ENCODE data around the gene LY6G6C. TPM values are rescaled to one million over a fixed set of nuclear protein-coding genes. Genes with fewer than 3 reads are reported as not detected.

Gene LY6G6C
- total RNA-seq, 4 donors from 2014 or later = 0.53 to 14.6 (median 2.4) TPM

DNA sequence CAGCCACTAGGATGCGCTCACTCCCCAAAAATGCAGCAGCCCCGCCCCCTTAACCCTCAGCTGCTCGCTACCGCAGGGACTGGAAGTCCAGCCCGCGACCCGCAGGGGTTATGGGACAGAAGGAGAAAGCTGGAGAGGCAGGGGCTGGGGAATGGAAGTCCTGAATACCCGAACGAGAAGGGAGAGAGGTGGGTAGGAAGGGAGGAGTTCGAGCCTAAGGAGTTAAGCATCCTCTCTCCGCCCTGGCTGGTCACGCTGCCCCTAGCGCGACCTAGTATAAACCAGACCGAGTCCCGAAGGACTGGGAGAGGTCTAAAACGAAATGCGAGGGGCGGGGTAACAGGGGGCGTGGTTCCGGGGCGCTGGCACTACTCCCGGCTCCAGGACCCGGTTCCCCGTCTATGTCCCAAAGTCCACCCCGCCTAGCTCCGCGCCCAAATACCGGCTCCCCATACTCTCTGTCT, 8.0 kb upstream of the LY6G6C start:
- H3K9me3 ChIP-seq = no peaks in the 10 kb centered on the region
- H3K27me3 ChIP-seq = no peaks in the 10 kb centered on the region
- TF ChIP-seq, protein P1, sequence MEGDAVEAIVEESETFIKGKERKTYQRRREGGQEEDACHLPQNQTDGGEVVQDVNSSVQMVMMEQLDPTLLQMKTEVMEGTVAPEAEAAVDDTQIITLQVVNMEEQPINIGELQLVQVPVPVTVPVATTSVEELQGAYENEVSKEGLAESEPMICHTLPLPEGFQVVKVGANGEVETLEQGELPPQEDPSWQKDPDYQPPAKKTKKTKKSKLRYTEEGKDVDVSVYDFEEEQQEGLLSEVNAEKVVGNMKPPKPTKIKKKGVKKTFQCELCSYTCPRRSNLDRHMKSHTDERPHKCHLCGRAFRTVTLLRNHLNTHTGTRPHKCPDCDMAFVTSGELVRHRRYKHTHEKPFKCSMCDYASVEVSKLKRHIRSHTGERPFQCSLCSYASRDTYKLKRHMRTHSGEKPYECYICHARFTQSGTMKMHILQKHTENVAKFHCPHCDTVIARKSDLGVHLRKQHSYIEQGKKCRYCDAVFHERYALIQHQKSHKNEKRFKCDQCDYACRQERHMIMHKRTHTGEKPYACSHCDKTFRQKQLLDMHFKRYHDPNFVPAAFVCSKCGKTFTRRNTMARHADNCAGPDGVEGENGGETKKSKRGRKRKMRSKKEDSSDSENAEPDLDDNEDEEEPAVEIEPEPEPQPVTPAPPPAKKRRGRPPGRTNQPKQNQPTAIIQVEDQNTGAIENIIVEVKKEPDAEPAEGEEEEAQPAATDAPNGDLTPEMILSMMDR (IDR thresholded peaks at IDR 0.05) = peak in 2 of 6 experiments; percentile 56 to 71
- peak in 2 of 4 donors; percentile 10 to 36 for TF ChIP-seq POLR2A (IDR thresholded peaks at IDR 0.05)
- peaks cover 27 to 67% (median 32%) of the 10 kb centered on the region in 3 donors for H3K36me3 ChIP-seq
- DNase-seq = no peak
- intact Hi-C loops (cut with DNase I) = no loop called here
- peak overlapping the region; percentile 90 to 98 (median 96) for H3K27ac ChIP-seq
- 0 to 1% methylated on average over 14 to 16 of the region's 29 CpGs for WGBS, 2 donors
- H3K4me3 ChIP-seq = peak overlapping the region; percentile 68 to 91 (median 79)
- peaks cover 31 to 93% (median 39%) of the 10 kb centered on the region in 3 donors for H3K4me1 ChIP-seq

DNA sequence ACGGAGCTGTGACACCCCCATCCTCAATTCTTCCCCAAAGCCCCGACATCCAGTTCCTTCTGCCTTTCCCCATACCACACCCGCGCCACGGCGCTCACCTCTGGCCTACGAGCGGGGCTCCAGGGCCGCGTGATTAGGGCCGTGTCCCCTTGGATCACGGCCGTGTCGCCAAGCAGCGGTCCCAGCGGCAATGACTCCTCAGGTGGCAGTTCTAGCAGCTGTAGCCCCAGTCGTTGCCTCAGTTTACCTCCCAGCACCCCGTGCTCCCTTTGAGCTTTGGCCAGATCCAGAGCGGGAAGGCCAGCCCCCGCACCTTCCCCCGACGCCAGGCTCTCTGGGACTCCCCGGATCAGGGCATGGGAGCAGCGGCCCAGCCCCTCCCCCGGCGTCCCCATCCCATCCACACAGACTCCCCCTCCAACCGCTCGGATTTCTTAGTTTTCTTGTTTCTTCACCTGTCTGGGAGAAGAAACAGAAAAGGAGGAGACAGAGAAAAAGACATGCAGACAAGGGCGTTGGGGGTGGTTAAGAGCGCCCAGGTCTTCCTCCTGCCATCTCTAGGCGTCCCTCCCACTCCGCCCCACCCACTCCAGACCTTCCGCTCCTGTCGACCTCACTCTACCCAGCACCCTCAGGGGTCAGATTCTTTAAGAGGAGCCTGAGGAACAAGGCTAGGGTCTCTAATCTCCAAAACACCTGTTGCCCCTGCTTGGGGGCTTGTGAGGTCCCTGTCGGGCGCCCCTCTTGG, 7.4 kb upstream of the LY6G6C start, which contains the start of gene DDAH2:
DDAH2 (minus strand) TSS at position 533 of the 748 bp plus-strand sequence; CDS start at position 395, 138 bp downstream.
- no peak for DNase-seq
- WGBS, 2 donors = 17 to 49% methylated on average over 21 to 25 of the region's 36 CpGs
- no peaks in the 10 kb centered on the region for H3K27me3 ChIP-seq
- no peaks in the 10 kb centered on the region for H3K9me3 ChIP-seq
- peaks cover 24 to 61% (median 28%) of the 10 kb centered on the region in 3 donors for H3K36me3 ChIP-seq
- peak within 1 kb of the TSS; percentile 68 to 91 (median 79) for H3K4me3 ChIP-seq
- intact Hi-C loops (cut with DNase I) = no loop called here
- TF ChIP-seq POLR2A (IDR thresholded peaks at IDR 0.05) = no peak
- TF ChIP-seq, protein P1 (IDR thresholded peaks at IDR 0.05) = peak in 4 of 6 experiments; percentile 53 to 78 (median 63)
- H3K4me1 ChIP-seq = peaks cover 26 to 90% (median 33%) of the 10 kb centered on the region in 3 donors
- H3K27ac ChIP-seq = peak within 1 kb of the TSS; percentile 90 to 98 (median 96)

- Histone ChIP-seq H3K4me3 (peak overlapping the region in 3 of 4 donors; percentile 73 to 91 (median 85)), H3K36me3 (peaks cover 15 to 52% (median 19%) of the 10 kb centered on the region in 3 donors), H3K9me3 (no peaks in the 10 kb centered on the region), H3K27me3 (no peaks in the 10 kb centered on the region), H3K27ac (peak overlapping the region; percentile 31 to 98 (median 96)), H3K4me1 (peaks cover 21 to 80% (median 28%) of the 10 kb centered on the region in 3 donors)
- DNase-seq = no peak
- intact Hi-C loops (cut with DNase I) = no loop called here
- TF ChIP-seq, protein P1 (IDR thresholded peaks at IDR 0.05) = no peak
- no peak for TF ChIP-seq POLR2A (IDR thresholded peaks at IDR 0.05)
- WGBS, 2 donors = 68 to 74% methylated on average over 18 to 19 of the region's 41 CpGs
Observed at GRCh38 chr6:31727717-31728671, 6.4 kb upstream of the LY6G6C start.

DNA sequence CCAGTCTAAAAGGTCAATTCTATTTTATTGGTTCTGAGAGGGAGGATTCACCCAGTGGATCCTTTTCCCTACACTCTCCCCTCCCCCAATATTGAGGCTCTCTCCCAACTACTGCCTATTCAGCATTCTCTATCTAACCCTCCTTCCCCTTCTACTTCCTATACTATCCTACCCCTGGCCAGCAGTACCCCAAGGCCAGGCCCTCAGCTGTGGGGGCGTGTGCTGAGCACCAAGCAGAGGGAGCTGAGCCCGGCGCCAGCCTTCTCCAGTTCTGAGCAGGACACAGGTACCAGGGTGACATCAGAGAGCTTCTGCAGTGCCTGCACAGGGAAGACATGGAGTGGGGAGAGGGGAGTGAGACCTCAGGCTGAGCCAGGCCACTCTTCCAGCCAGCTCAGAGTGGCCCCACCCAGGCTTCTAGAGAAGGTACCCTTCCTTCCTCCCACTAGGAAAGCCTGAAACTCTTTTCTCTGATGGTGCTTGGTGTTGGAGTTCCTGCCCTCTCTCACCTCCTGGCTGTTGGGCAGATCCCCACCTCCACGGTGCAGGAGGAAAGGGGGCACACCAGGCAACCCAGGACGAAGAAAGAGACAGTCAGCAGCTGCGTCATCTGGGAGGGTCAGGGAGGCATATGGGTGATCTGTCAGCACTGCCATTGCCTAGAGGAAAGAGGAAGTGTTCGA, 5.6 kb upstream of the LY6G6C start:
- intact Hi-C loops (cut with DNase I) = no loop called here
- no peaks in the 10 kb centered on the region for H3K9me3 ChIP-seq
- peak overlapping the region in 1 of 4 donors; percentile 23 for H3K4me3 ChIP-seq
- peaks cover 7 to 44% (median 12%) of the 10 kb centered on the region in 3 donors for H3K36me3 ChIP-seq
- WGBS, 2 donors = 20 to 60% methylated on average over 1 to 3 of the region's 7 CpGs
- DNase-seq = no peak
- H3K27ac ChIP-seq = peak overlapping the region; percentile 31 to 98 (median 96)
- no peaks in the 10 kb centered on the region for H3K27me3 ChIP-seq
- H3K4me1 ChIP-seq = peaks cover 21 to 74% (median 28%) of the 10 kb centered on the region in 3 donors
- TF ChIP-seq POLR2A (IDR thresholded peaks at IDR 0.05) = no peak
- TF ChIP-seq, protein P1 (IDR thresholded peaks at IDR 0.05) = no peak
